NCI-H69 (cell line): ENCODE data around the gene JMJD1C.
"Not testable (repeated sequence)": the region's sequence is repeated elsewhere in the genome, so short reads cannot be mapped to it uniquely, and the experiment has no call there.

Source experiments
- DNase-seq: peaks from one replicate; lab custom pipeline; 2025; lab: John Stamatoyannopoulos, UW

Gene JMJD1C

GRCh38 chr10:63465293-63466143, at the start of gene JMJD1C:
JMJD1C (minus strand) TSS chr10:63465977; CDS start chr10:63465662, 315 bp downstream.
- peak; percentile 89 for DNase-seq

- no peak for DNase-seq
Observed at GRCh38 chr10:63515002-63515763, 49.4 kb upstream of the JMJD1C start.

GRCh38 chr10:63506554-63506953, 40.8 kb upstream of the JMJD1C start:
- DNase-seq = no peak

- DNase-seq = no peak
Observed at GRCh38 chr10:63505562-63505961, 39.8 kb upstream of the JMJD1C start.

- peak; percentile 54 for DNase-seq
Observed at GRCh38 chr10:63504145-63504881, 38.5 kb upstream of the JMJD1C start.

- DNase-seq = peak; percentile 4
Observed at GRCh38 chr10:63503395-63503794, 37.6 kb upstream of the JMJD1C start.

- no peak for DNase-seq
Observed at GRCh38 chr10:63502832-63503231, 37.1 kb upstream of the JMJD1C start.

GRCh38 chr10:63501954-63502353, 36.2 kb upstream of the JMJD1C start:
- DNase-seq = no peak

GRCh38 chr10:63500551-63500950, 34.8 kb upstream of the JMJD1C start:
- not testable (repeated sequence) for DNase-seq

GRCh38 chr10:63498665-63499064, 32.9 kb upstream of the JMJD1C start:
- DNase-seq = no peak

- DNase-seq = no peak
Observed at GRCh38 chr10:63497321-63497720, 31.5 kb upstream of the JMJD1C start.

GRCh38 chr10:63496561-63496960, 30.8 kb upstream of the JMJD1C start:
- DNase-seq = no peak

- no peak for DNase-seq
Observed at GRCh38 chr10:63494951-63495350, 29.2 kb upstream of the JMJD1C start.

GRCh38 chr10:63493004-63493403, 27.2 kb upstream of the JMJD1C start:
- DNase-seq = no peak

GRCh38 chr10:63492317-63492690, 26.5 kb upstream of the JMJD1C start:
- peak; percentile 2 for DNase-seq

GRCh38 chr10:63491588-63492316, 26.0 kb upstream of the JMJD1C start:
- no peak for DNase-seq

GRCh38 chr10:63489838-63490237, 24.1 kb upstream of the JMJD1C start:
- no peak for DNase-seq

GRCh38 chr10:63487990-63488389, 22.2 kb upstream of the JMJD1C start:
- DNase-seq = no peak

GRCh38 chr10:63483983-63484382, 18.2 kb upstream of the JMJD1C start:
- DNase-seq = no peak

GRCh38 chr10:63481815-63482421, 16.1 kb upstream of the JMJD1C start:
- DNase-seq = no peak

GRCh38 chr10:63480237-63480636, 14.5 kb upstream of the JMJD1C start:
- DNase-seq = no peak
